ENCODE results near the gene PAPPA2.

DNA sequence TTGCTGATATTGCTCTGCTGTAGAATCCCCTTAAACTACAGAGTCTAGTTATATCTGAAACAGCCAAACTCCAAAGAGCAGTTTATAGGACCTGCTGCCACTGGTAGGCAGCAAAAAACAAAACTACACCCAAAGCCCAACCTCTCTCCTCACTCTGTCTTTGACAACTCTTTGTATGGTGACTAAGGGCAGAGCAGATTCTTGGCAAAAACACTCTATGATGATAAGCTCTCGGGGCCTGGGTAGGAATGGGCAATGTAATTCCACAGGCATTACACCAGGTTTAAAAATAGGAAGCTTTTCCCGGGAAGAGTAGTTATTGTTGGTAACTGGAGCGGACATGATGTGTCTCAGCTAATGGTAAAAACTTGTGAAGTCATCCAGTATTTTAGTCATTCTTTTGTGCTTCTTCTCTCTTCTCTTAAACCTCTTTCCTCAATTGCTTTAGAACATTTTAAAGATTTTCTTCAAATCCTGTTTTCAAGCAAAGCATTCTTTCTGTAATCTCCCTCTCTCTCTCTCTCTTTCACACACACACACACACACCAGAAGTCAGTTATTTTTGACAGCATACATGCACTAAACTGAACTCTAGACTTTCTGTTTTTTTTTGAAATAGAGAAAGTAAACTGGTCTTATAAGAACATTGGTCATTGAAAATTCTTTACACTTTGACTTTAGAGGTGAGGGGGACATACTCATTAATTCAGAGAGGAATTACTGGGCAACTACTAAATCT lies 193.5 kb downstream of the PAPPA2 start:
- TF ChIP-seq POLR2AphosphoS5 (IDR thresholded peaks at IDR 0.05; ENCODE audit: low read depth, low read length) = no peak
- TF ChIP-seq POLR2A (IDR thresholded peaks at IDR 0.05; ENCODE audit: low read depth, low read length) = no peak
